ENCODE results near the gene CFAP97D1. TPM values are rescaled to one million over a fixed set of nuclear protein-coding genes. Genes with fewer than 3 reads are reported as not detected.
A peak's percentile ranks its signal among the peaks of the same experiment; 100 is the strongest.

Gene CFAP97D1
- total and polyA plus RNA-seq, 2 experiments from 2014 or later, result 0.07 to 0.10 TPM

DNA sequence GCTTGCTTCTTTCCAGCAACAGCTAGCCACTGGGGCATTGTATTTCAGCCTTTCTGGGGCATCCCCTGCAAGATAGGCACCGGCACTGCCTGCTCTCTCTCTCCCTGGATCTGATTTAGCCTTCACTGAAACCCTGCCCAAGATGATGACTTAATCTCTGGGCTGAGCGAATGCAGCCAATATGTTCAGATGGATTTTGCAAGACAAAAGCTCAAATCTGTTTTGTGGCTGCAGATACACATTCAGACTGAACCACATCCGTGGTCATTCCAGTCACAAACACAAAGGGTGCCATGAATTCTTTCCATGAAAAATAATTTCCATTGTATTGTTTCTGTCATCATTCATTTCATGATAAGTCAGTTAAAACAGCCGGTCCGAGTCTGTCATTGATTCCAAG lies 45.9 kb upstream of the CFAP97D1 start (continued):
- TF ChIP-seq, protein P1, sequence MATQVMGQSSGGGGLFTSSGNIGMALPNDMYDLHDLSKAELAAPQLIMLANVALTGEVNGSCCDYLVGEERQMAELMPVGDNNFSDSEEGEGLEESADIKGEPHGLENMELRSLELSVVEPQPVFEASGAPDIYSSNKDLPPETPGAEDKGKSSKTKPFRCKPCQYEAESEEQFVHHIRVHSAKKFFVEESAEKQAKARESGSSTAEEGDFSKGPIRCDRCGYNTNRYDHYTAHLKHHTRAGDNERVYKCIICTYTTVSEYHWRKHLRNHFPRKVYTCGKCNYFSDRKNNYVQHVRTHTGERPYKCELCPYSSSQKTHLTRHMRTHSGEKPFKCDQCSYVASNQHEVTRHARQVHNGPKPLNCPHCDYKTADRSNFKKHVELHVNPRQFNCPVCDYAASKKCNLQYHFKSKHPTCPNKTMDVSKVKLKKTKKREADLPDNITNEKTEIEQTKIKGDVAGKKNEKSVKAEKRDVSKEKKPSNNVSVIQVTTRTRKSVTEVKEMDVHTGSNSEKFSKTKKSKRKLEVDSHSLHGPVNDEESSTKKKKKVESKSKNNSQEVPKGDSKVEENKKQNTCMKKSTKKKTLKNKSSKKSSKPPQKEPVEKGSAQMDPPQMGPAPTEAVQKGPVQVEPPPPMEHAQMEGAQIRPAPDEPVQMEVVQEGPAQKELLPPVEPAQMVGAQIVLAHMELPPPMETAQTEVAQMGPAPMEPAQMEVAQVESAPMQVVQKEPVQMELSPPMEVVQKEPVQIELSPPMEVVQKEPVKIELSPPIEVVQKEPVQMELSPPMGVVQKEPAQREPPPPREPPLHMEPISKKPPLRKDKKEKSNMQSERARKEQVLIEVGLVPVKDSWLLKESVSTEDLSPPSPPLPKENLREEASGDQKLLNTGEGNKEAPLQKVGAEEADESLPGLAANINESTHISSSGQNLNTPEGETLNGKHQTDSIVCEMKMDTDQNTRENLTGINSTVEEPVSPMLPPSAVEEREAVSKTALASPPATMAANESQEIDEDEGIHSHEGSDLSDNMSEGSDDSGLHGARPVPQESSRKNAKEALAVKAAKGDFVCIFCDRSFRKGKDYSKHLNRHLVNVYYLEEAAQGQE (IDR thresholded peaks at IDR 0.05; ENCODE audit: unreplicated experiment), result no peak
- TF ChIP-seq POLR2AphosphoS5 (IDR thresholded peaks at IDR 0.05; ENCODE audit: low read depth) (no peak), NANOG (IDR thresholded peaks at IDR 0.05; ENCODE audit: borderline replicate concordance) (no peak), EZH2 (IDR thresholded peaks at IDR 0.05; ENCODE audit: low read depth, unreplicated experiment) (no peak), ZNF331 (CRISPR knock-in tag; IDR thresholded peaks at IDR 0.05; ENCODE audit: low read depth) (no peak), ZNF114 (CRISPR knock-in tag; IDR thresholded peaks at IDR 0.05) (no peak), JUNB (IDR thresholded peaks at IDR 0.05; ENCODE audit: unreplicated experiment) (no peak), EZH2phosphoT487 (IDR thresholded peaks at IDR 0.05; ENCODE audit: unreplicated experiment) (no peak)
- TF ChIP-seq, protein P2, sequence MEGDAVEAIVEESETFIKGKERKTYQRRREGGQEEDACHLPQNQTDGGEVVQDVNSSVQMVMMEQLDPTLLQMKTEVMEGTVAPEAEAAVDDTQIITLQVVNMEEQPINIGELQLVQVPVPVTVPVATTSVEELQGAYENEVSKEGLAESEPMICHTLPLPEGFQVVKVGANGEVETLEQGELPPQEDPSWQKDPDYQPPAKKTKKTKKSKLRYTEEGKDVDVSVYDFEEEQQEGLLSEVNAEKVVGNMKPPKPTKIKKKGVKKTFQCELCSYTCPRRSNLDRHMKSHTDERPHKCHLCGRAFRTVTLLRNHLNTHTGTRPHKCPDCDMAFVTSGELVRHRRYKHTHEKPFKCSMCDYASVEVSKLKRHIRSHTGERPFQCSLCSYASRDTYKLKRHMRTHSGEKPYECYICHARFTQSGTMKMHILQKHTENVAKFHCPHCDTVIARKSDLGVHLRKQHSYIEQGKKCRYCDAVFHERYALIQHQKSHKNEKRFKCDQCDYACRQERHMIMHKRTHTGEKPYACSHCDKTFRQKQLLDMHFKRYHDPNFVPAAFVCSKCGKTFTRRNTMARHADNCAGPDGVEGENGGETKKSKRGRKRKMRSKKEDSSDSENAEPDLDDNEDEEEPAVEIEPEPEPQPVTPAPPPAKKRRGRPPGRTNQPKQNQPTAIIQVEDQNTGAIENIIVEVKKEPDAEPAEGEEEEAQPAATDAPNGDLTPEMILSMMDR (conservative IDR thresholded peaks at IDR 0.05; ENCODE audit: low read depth in 2 of 2), result no peak
- TF ChIP-seq, protein P3, sequence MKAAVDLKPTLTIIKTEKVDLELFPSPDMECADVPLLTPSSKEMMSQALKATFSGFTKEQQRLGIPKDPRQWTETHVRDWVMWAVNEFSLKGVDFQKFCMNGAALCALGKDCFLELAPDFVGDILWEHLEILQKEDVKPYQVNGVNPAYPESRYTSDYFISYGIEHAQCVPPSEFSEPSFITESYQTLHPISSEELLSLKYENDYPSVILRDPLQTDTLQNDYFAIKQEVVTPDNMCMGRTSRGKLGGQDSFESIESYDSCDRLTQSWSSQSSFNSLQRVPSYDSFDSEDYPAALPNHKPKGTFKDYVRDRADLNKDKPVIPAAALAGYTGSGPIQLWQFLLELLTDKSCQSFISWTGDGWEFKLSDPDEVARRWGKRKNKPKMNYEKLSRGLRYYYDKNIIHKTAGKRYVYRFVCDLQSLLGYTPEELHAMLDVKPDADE (IDR thresholded peaks at IDR 0.05), result no peak

DNA sequence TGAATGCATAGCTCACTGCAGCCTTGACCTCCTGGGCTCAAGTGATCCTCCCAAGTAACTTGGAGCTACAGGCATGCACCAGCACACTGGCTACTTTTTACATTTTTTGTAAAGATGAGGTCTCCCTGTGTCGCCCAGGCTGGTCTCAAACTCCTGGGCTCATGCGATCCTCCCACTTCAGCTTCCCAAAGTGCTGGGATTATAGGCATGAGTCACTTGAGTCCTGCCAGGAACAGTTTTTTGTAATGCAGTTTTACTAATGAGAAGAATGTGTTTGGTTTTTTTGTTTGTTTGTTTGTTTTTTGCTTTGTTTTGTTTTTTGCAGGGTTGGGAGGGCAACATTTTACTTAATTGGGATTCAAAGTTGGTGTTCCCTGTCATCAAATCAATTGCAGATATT lies 43.8 kb upstream of the CFAP97D1 start:
- no peaks in the 10 kb centered on the region for H4K20me1 ChIP-seq (replicated peaks; ENCODE audit: insufficient read depth)
- Mint-ChIP-seq H3K27ac (peak overlapping the region; percentile 28; the same call in 1 of the 2 replicates), H3K9me3 (peaks cover 25% of the 10 kb centered on the region), H3K36me3 (ENCODE audit: low read depth) (peaks cover 13% of the 10 kb centered on the region), H3K4me1 (peaks cover 10% of the 10 kb centered on the region; the same call in 2 of the 3 replicates), H3K27me3 (ENCODE audit: insufficient read depth, low read depth, poor library complexity) (peaks cover 5% of the 10 kb centered on the region), H3K4me3 (no peak overlapping the region)
- DNase-seq (ENCODE audit: low spot score) (no peak), ATAC-seq (peak; percentile 52; the same call in 2 of the 3 replicates)
- H3K79me2 ChIP-seq (replicated peaks; ENCODE audit: insufficient read depth), result no peaks in the 10 kb centered on the region
- no peaks in the 10 kb centered on the region for H3K36me3 ChIP-seq (ENCODE audit: insufficient read depth)
- H3K4me1 ChIP-seq (ENCODE audit: insufficient read depth), result peaks cover 13% of the 10 kb centered on the region; the same call in 1 of the 2 replicates
- no peaks in the 10 kb centered on the region for H3K27me3 ChIP-seq (ENCODE audit: insufficient read depth)
- H3F3A ChIP-seq (replicated peaks; ENCODE audit: low read depth), result no peaks in the 10 kb centered on the region
- H3K4me2 ChIP-seq, result no peak overlapping the region
- H2AFZ ChIP-seq, result peak overlapping the region; percentile 78
- no peaks in the 10 kb centered on the region for H3K9me2 ChIP-seq (ENCODE audit: insufficient read depth)
- no peak overlapping the region for H3K4me3 ChIP-seq
- no peak overlapping the region for H3K27ac ChIP-seq (ENCODE audit: low read depth)
- TF ChIP-seq EZH2phosphoT487 (IDR thresholded peaks at IDR 0.05; ENCODE audit: unreplicated experiment) (no peak), JUNB (IDR thresholded peaks at IDR 0.05; ENCODE audit: unreplicated experiment) (no peak), STAT1 (IDR thresholded peaks at IDR 0.05; ENCODE audit: unreplicated experiment) (no peak), NANOG (IDR thresholded peaks at IDR 0.05; ENCODE audit: borderline replicate concordance) (no peak)
- TF ChIP-seq, protein P4, sequence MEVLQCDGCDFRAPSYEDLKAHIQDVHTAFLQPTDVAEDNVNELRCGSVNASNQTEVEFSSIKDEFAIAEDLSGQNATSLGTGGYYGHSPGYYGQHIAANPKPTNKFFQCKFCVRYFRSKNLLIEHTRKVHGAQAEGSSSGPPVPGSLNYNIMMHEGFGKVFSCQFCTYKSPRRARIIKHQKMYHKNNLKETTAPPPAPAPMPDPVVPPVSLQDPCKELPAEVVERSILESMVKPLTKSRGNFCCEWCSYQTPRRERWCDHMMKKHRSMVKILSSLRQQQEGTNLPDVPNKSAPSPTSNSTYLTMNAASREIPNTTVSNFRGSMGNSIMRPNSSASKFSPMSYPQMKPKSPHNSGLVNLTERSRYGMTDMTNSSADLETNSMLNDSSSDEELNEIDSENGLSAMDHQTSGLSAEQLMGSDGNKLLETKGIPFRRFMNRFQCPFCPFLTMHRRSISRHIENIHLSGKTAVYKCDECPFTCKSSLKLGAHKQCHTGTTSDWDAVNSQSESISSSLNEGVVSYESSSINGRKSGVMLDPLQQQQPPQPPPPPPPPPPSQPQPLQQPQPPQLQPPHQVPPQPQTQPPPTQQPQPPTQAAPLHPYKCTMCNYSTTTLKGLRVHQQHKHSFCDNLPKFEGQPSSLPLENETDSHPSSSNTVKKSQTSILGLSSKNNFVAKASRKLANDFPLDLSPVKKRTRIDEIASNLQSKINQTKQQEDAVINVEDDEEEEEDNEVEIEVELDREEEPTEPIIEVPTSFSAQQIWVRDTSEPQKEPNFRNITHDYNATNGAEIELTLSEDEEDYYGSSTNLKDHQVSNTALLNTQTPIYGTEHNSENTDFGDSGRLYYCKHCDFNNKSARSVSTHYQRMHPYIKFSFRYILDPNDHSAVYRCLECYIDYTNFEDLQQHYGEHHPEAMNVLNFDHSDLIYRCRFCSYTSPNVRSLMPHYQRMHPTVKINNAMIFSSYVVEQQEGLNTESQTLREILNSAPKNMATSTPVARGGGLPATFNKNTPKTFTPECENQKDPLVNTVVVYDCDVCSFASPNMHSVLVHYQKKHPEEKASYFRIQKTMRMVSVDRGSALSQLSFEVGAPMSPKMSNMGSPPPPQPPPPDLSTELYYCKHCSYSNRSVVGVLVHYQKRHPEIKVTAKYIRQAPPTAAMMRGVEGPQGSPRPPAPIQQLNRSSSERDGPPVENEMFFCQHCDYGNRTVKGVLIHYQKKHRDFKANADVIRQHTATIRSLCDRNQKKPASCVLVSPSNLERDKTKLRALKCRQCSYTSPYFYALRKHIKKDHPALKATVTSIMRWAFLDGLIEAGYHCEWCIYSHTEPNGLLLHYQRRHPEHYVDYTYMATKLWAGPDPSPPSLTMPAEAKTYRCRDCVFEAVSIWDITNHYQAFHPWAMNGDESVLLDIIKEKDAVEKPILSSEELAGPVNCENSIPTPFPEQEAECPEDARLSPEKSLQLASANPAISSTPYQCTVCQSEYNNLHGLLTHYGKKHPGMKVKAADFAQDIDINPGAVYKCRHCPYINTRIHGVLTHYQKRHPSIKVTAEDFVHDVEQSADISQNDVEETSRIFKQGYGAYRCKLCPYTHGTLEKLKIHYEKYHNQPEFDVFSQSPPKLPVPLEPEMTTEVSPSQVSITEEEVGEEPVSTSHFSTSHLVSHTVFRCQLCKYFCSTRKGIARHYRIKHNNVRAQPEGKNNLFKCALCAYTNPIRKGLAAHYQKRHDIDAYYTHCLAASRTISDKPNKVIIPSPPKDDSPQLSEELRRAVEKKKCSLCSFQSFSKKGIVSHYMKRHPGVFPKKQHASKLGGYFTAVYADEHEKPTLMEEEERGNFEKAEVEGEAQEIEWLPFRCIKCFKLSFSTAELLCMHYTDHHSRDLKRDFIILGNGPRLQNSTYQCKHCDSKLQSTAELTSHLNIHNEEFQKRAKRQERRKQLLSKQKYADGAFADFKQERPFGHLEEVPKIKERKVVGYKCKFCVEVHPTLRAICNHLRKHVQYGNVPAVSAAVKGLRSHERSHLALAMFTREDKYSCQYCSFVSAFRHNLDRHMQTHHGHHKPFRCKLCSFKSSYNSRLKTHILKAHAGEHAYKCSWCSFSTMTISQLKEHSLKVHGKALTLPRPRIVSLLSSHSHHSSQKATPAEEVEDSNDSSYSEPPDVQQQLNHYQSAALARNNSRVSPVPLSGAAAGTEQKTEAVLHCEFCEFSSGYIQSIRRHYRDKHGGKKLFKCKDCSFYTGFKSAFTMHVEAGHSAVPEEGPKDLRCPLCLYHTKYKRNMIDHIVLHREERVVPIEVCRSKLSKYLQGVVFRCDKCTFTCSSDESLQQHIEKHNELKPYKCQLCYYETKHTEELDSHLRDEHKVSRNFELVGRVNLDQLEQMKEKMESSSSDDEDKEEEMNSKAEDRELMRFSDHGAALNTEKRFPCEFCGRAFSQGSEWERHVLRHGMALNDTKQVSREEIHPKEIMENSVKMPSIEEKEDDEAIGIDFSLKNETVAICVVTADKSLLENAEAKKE (CRISPR knock-in tag; IDR thresholded peaks at IDR 0.05), result no peak

Measured in GM23338 (cell line).